WTC11 (cell line): ENCODE data around the gene TMEM259. TPM values are rescaled to one million over a fixed set of nuclear protein-coding genes. Genes with fewer than 3 reads are reported as not detected.

Source experiments
- ATAC-seq: fragments of 200-7000 bp; cut with Tn5 transposase; 2 replicates; pipeline ENCODE4 v1.10.0; 2021; ENCODE audit warnings: mild to moderate bottlenecking, moderate library complexity
- CTCF ChIA-PET: fragments of 300-600 bp; sonication (Branson Sonifier 250); formaldehyde crosslinking; loops from one replicate; lab custom pipeline; 2021; ENCODE audit warnings: antibody characterized with exemption; lab: Charles Lee
- POLR2A ChIA-PET: fragments of 350-600 bp; sonication (Branson Sonifier 250); formaldehyde crosslinking; loops from one replicate; lab custom pipeline; 2021; ENCODE audit warnings: antibody characterized with exemption; lab: Charles Lee
- DNase-seq: peaks from one replicate; pipeline ENCODE4 v3.0.0; 2021; ENCODE audit warnings: low spot score
- H3K27ac Mint-ChIP-seq: 2 replicates; pipeline ENCODE4 v1.8.0; 2021; ENCODE audit warnings: mixed read lengths
- H3K27me3 Mint-ChIP-seq: 2 replicates; pipeline ENCODE4 v1.8.0; 2021; ENCODE audit warnings: low read depth, mild to moderate bottlenecking, moderate library complexity, mixed read lengths
- H3K36me3 Mint-ChIP-seq: 2 replicates; pipeline ENCODE4 v1.8.0; 2021; ENCODE audit warnings: mixed read lengths
- H3K4me1 Mint-ChIP-seq: 2 replicates; pipeline ENCODE4 v1.8.0; 2022; ENCODE audit warnings: mixed read lengths
- H3K4me3 Mint-ChIP-seq: 2 replicates; pipeline ENCODE4 v1.8.0; 2021; ENCODE audit warnings: mild to moderate bottlenecking, moderate library complexity, mixed read lengths
- H3K9me3 Mint-ChIP-seq: 2 replicates; pipeline ENCODE4 v1.8.0; 2021; ENCODE audit warnings: mixed read lengths
- ATF1 ChIP-seq: sonication (generic); formaldehyde crosslinking; IDR thresholded peaks from 2 replicates; pipeline ENCODE4 v1.8.1; 2023; ENCODE audit warnings: mild to moderate bottlenecking, moderate library complexity, missing genetic modification reagents
- CREM ChIP-seq: sonication (generic); formaldehyde crosslinking; IDR thresholded peaks from 2 replicates; pipeline ENCODE4 v1.8.1; 2022; ENCODE audit warnings: mild to moderate bottlenecking, missing genetic modification reagents, moderate library complexity
- ESRRA ChIP-seq: sonication (generic); formaldehyde crosslinking; IDR thresholded peaks from 2 replicates; pipeline ENCODE4 v1.8.1; 2022; ENCODE audit warnings: mild to moderate bottlenecking, missing genetic modification reagents, borderline replicate concordance
- FOXJ3 ChIP-seq: sonication (generic); formaldehyde crosslinking; IDR thresholded peaks from 2 replicates; pipeline ENCODE4 v1.9.0; 2021; ENCODE audit warnings: missing genetic modification reagents, mild to moderate bottlenecking, borderline replicate concordance
- IRF2 ChIP-seq: sonication (generic); formaldehyde crosslinking; IDR thresholded peaks from 2 replicates; pipeline ENCODE4 v1.8.0; 2022; ENCODE audit warnings: low read depth, missing genetic modification reagents, borderline replicate concordance
- JAZF1 ChIP-seq: fragments of 250-450 bp; sonication (Bioruptor Pico); IDR thresholded peaks from 2 replicates; pipeline ENCODE4 v1.9.0; 2021; ENCODE audit warnings: moderate library complexity, mild to moderate bottlenecking, inconsistent platforms
- NR1H2 ChIP-seq: sonication (generic); formaldehyde crosslinking; IDR thresholded peaks from 2 replicates; pipeline ENCODE4 v1.9.0; 2021; ENCODE audit warnings: mild to moderate bottlenecking, moderate library complexity, missing genetic modification reagents
- NR2C2 ChIP-seq: sonication (generic); formaldehyde crosslinking; IDR thresholded peaks from 2 replicates; pipeline ENCODE4 v1.8.0; 2022; ENCODE audit warnings: mild to moderate bottlenecking, missing genetic modification reagents
- NR3C1 ChIP-seq: sonication (generic); formaldehyde crosslinking; conservative IDR thresholded peaks from 2 replicates; pipeline ENCODE4 v1.8.1; 2023; ENCODE audit warnings: low read depth, mild to moderate bottlenecking, missing genetic modification reagents
- PRDM15 ChIP-seq: sonication (generic); formaldehyde crosslinking; IDR thresholded peaks from 2 replicates; pipeline ENCODE4 v1.8.0; 2022; ENCODE audit warnings: missing genetic modification reagents
- SP1 ChIP-seq: sonication (generic); formaldehyde crosslinking; conservative IDR thresholded peaks from 2 replicates; pipeline ENCODE4 v1.8.1; 2022; ENCODE audit warnings: missing genetic modification reagents
- TEAD1 ChIP-seq: sonication (generic); formaldehyde crosslinking; IDR thresholded peaks from 2 replicates; pipeline ENCODE4 v1.8.0; 2022; ENCODE audit warnings: mild to moderate bottlenecking, missing genetic modification reagents
- TEAD4 ChIP-seq: sonication (generic); formaldehyde crosslinking; IDR thresholded peaks from 2 replicates; pipeline ENCODE4 v1.8.0; 2022; ENCODE audit warnings: mild to moderate bottlenecking, missing genetic modification reagents
- ZNF138 ChIP-seq: sonication (generic); formaldehyde crosslinking; conservative IDR thresholded peaks from 2 replicates; pipeline ENCODE4 v1.8.1; 2022; ENCODE audit warnings: mild to moderate bottlenecking, moderate library complexity, missing genetic modification reagents
- ZNF263 ChIP-seq: sonication (generic); formaldehyde crosslinking; IDR thresholded peaks from 2 replicates; pipeline ENCODE4 v1.8.1; 2022; ENCODE audit warnings: low read depth, mild to moderate bottlenecking, moderate library complexity, missing genetic modification reagents
- ZNF281 ChIP-seq: sonication (generic); formaldehyde crosslinking; IDR thresholded peaks from 2 replicates; pipeline ENCODE4 v1.8.0; 2023; ENCODE audit warnings: mild to moderate bottlenecking, missing genetic modification reagents
- ZNF317 ChIP-seq: sonication (generic); formaldehyde crosslinking; IDR thresholded peaks from 2 replicates; pipeline ENCODE4 v1.8.1; 2023; ENCODE audit warnings: low read depth, mild to moderate bottlenecking, moderate library complexity, missing genetic modification reagents, borderline replicate concordance
- ZNF423 ChIP-seq: fragments of 250-450 bp; sonication (Bioruptor Pico); IDR thresholded peaks from 2 replicates; pipeline ENCODE4 v2.1.2; 2022; ENCODE audit warnings: mild to moderate bottlenecking, moderate library complexity
- ZNF512 ChIP-seq: sonication (generic); formaldehyde crosslinking; IDR thresholded peaks from 2 replicates; pipeline ENCODE4 v1.8.1; 2022; ENCODE audit warnings: missing genetic modification reagents, borderline replicate concordance
- ZNF532 ChIP-seq: fragments of 250-450 bp; sonication (Bioruptor Pico); IDR thresholded peaks from 2 replicates; pipeline ENCODE4 v1.9.0; 2021; ENCODE audit warnings: mild to moderate bottlenecking, borderline replicate concordance
- total RNA-seq: library from RNA; stranded (reverse); gene quantifications from 3 replicates; pipeline ENCODE4 v1.2.3, GENCODE V29; 2021
- TF ChIP-seq, protein P1 (sequence below): sonication (generic); formaldehyde crosslinking; IDR thresholded peaks from 2 replicates; pipeline ENCODE4 v1.8.0; 2023; ENCODE audit warnings: missing genetic modification reagents, mild to moderate bottlenecking, borderline replicate concordance

TMEM259 gene
- total RNA-seq, 1 experiment from 2014 or later, result 202 TPM

DNA sequence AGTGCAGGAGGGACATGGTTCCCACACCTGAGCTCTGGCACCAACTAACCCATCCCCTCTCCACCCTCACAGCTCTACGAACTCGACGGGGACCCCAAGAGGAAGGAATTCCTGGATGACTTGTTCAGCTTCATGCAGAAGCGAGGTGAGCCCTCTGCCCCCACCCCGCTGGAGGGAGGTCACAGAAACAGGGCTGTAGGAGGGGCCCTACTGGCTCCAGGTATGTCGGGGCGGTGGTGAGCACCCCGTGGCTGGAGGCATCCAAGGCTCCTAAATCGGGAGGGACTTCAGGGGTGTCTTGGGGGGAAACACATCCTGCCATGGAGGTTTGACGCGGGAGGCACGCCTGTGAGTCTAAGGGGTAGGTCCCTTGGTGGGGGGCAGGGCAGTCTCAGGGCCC, 60.9 kb downstream of the TMEM259 start:
- ATAC-seq (peak; percentile 54), DNase-seq (peak; percentile 66)
- Mint-ChIP-seq H3K27ac (no peak overlapping the region; the same call in 1 of the 2 replicates), H3K9me3 (peaks cover 1% of the 10 kb centered on the region), H3K36me3 (peaks cover 20% of the 10 kb centered on the region), H3K4me1 (peaks cover 28% of the 10 kb centered on the region), H3K4me3 (no peak overlapping the region), H3K27me3 (no peaks in the 10 kb centered on the region)
- ChIA-PET POLR2A (no interaction called here), CTCF (interaction anchor here (0.6 to 1.4 kb wide), 16 partner anchors 11 to 122 kb away, joined by 3 to 13 read pairs (median 3); partner anchors contain the start of genes ABCA7, ARHGAP45 and WDR18)
- TF ChIP-seq IRF2 (CRISPR knock-in tag), result no peak
- no peak for TF ChIP-seq ATF1 (CRISPR knock-in tag)
- no peak for TF ChIP-seq FOXJ3 (CRISPR knock-in tag)
- TF ChIP-seq ZNF281 (CRISPR knock-in tag), result no peak
- TF ChIP-seq CREM (CRISPR knock-in tag), result no peak
- TF ChIP-seq PRDM15, result no peak
- no peak for TF ChIP-seq ZNF512 (CRISPR knock-in tag)
- no peak for TF ChIP-seq ZNF317 (CRISPR knock-in tag)
- TF ChIP-seq SP1 (CRISPR knock-in tag), result no peak
- TF ChIP-seq JAZF1 (CRISPR knock-in tag), result no peak
- TF ChIP-seq NR3C1, result no peak
- TF ChIP-seq, protein P1, sequence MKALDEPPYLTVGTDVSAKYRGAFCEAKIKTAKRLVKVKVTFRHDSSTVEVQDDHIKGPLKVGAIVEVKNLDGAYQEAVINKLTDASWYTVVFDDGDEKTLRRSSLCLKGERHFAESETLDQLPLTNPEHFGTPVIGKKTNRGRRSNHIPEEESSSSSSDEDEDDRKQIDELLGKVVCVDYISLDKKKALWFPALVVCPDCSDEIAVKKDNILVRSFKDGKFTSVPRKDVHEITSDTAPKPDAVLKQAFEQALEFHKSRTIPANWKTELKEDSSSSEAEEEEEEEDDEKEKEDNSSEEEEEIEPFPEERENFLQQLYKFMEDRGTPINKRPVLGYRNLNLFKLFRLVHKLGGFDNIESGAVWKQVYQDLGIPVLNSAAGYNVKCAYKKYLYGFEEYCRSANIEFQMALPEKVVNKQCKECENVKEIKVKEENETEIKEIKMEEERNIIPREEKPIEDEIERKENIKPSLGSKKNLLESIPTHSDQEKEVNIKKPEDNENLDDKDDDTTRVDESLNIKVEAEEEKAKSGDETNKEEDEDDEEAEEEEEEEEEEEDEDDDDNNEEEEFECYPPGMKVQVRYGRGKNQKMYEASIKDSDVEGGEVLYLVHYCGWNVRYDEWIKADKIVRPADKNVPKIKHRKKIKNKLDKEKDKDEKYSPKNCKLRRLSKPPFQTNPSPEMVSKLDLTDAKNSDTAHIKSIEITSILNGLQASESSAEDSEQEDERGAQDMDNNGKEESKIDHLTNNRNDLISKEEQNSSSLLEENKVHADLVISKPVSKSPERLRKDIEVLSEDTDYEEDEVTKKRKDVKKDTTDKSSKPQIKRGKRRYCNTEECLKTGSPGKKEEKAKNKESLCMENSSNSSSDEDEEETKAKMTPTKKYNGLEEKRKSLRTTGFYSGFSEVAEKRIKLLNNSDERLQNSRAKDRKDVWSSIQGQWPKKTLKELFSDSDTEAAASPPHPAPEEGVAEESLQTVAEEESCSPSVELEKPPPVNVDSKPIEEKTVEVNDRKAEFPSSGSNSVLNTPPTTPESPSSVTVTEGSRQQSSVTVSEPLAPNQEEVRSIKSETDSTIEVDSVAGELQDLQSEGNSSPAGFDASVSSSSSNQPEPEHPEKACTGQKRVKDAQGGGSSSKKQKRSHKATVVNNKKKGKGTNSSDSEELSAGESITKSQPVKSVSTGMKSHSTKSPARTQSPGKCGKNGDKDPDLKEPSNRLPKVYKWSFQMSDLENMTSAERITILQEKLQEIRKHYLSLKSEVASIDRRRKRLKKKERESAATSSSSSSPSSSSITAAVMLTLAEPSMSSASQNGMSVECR (CRISPR knock-in tag), result no peak
- TF ChIP-seq TEAD4 (CRISPR knock-in tag), result peak; percentile 96
- no peak for TF ChIP-seq ZNF138 (CRISPR knock-in tag)
- TF ChIP-seq ZNF532 (CRISPR knock-in tag), result no peak
- TF ChIP-seq TEAD1 (CRISPR knock-in tag), result peak; percentile 96; the same call in 1 of the 2 replicates
- no peak for TF ChIP-seq ZNF423
- TF ChIP-seq NR2C2 (CRISPR knock-in tag), result no peak
- TF ChIP-seq ZNF263, result no peak
- TF ChIP-seq ESRRA (CRISPR knock-in tag), result no peak
- TF ChIP-seq NR1H2 (CRISPR knock-in tag), result no peak
